IMR-90 (cell line): ENCODE results near the gene SLC2A14. TPM values are rescaled to one million over a fixed set of nuclear protein-coding genes. Genes with fewer than 3 reads are reported as not detected.

Experiments
- ATAC-seq: fragments of 200-7000 bp; cut with Tn5 transposase; 2 replicates; pipeline ENCODE4 v1.9.1; 2020; ENCODE audit warnings: low read depth, mild to moderate bottlenecking, moderate library complexity
- BruUV-seq: library from RNA; stranded (reverse); fragments of 400-500 nt; replicated peaks from 2 replicates; lab custom pipeline; 2021; lab: Mats Ljungman, UMichigan
- CTCF ChIA-PET: fragments of 300-600 bp; formaldehyde crosslinking; extraction: SDS; loops from one replicate; lab custom pipeline; 2021; ENCODE audit warnings: antibody characterized with exemption; lab: Yijun Ruan, JAX
- POLR2A ChIA-PET: fragments of 300-600 bp; sonication (Branson Sonifier 250); formaldehyde crosslinking; loops from one replicate; lab custom pipeline; 2022; ENCODE audit warnings: antibody characterized with exemption; ENCODE audit not compliant: unreplicated experiment; lab: Charles Lee
- DNase-seq: peaks from one replicate; pipeline ENCODE4 v3.0.0; 2013
- H2AFZ ChIP-seq: replicated peaks from 2 replicates; pipeline ENCODE3; 2013; ENCODE audit warnings: low read length, mild to moderate bottlenecking; ENCODE audit not compliant: poor library complexity
- H2AK5ac ChIP-seq: 2 replicates; pipeline ENCODE4 v1.6.1; 2013; ENCODE audit warnings: low read depth, low read length, inconsistent platforms
- H2AK9ac ChIP-seq: replicated peaks from 2 replicates; pipeline ENCODE3; 2013; ENCODE audit warnings: mild to moderate bottlenecking, low read depth, low read length, moderate library complexity; ENCODE audit not compliant: poor library complexity
- H2BK120ac ChIP-seq: 2 replicates; pipeline ENCODE4 v1.6.1; 2013; ENCODE audit warnings: low read depth, low read length, inconsistent platforms
- H2BK15ac ChIP-seq: 3 replicates; pipeline ENCODE4 v1.6.1; 2013; ENCODE audit warnings: low read depth, low read length, inconsistent platforms
- H2BK20ac ChIP-seq: 2 replicates; pipeline ENCODE4 v1.6.1; 2013; ENCODE audit warnings: low read depth, mild to moderate bottlenecking, inconsistent platforms, low read length, moderate library complexity
- H2BK5ac ChIP-seq: 2 replicates; pipeline ENCODE4 v1.6.1; 2013; ENCODE audit warnings: mild to moderate bottlenecking, low read depth, low read length, inconsistent platforms; ENCODE audit not compliant: poor library complexity, severe bottlenecking
- H3K14ac ChIP-seq: replicated peaks from 2 replicates; pipeline ENCODE4 v1.6.1; 2013; ENCODE audit warnings: low read depth, low read length, inconsistent platforms
- H3K18ac ChIP-seq: 2 replicates; pipeline ENCODE4 v1.6.1; 2013; ENCODE audit warnings: low read depth, low read length, control low read depth
- H3K23ac ChIP-seq: 2 replicates; pipeline ENCODE4 v1.6.1; 2013; ENCODE audit warnings: low read depth, low read length, inconsistent platforms
- H3K27ac ChIP-seq: 2 replicates; pipeline ENCODE4 v1.5.1; 2013; ENCODE audit warnings: mild to moderate bottlenecking, control low read depth, low read length; ENCODE audit not compliant: insufficient read depth
- H3K27me3 ChIP-seq: 2 replicates; pipeline ENCODE4 v1.6.1; 2013; ENCODE audit warnings: low read length; ENCODE audit not compliant: control insufficient read depth, insufficient read depth
- H3K36me3 ChIP-seq: 2 replicates; pipeline ENCODE4 v1.6.1; 2013; ENCODE audit warnings: low read length, mixed read lengths; ENCODE audit not compliant: control insufficient read depth, insufficient read depth
- H3K4ac ChIP-seq: 2 replicates; pipeline ENCODE4 v1.6.1; 2013; ENCODE audit warnings: low read depth, low read length, inconsistent platforms
- H3K4me1 ChIP-seq: 2 replicates; pipeline ENCODE4 v1.6.1; 2013; ENCODE audit warnings: low read length, mixed read lengths; ENCODE audit not compliant: control insufficient read depth, insufficient read depth
- H3K4me2 ChIP-seq: 2 replicates; pipeline ENCODE4 v1.6.1; 2013; ENCODE audit warnings: low read depth, mild to moderate bottlenecking, control low read depth, low read length, moderate library complexity
- H3K4me3 ChIP-seq: 2 replicates; pipeline ENCODE4 v1.5.1; 2013; ENCODE audit warnings: low read depth, mild to moderate bottlenecking, control low read depth, low read length, moderate library complexity; ENCODE audit not compliant: insufficient read depth
- H3K56ac ChIP-seq: 2 replicates; pipeline ENCODE4 v1.6.1; 2013; ENCODE audit warnings: low read length, inconsistent platforms; ENCODE audit not compliant: insufficient read depth; ENCODE audit errors: extremely low read depth
- H3K79me1 ChIP-seq, 2 experiments: 2 replicates each; pipeline ENCODE4 v1.6.1; 2013; ENCODE audit warnings: low read length in 2 of 2, inconsistent platforms in 1 of 2, low read depth in 1 of 2
- H3K9ac ChIP-seq: 2 replicates; pipeline ENCODE4 v1.6.1; 2013; ENCODE audit warnings: low read depth, low read length, control low read depth
- H3K9me1 ChIP-seq: 2 replicates; pipeline ENCODE4 v1.6.1; 2013; ENCODE audit warnings: low read length, inconsistent platforms; ENCODE audit not compliant: insufficient read depth
- H3K9me3 ChIP-seq: 2 replicates; pipeline ENCODE4 v1.6.1; 2013; ENCODE audit warnings: low read length; ENCODE audit not compliant: control insufficient read depth, insufficient read depth
- H4K20me1 ChIP-seq: 2 replicates; pipeline ENCODE4 v1.6.1; 2013; ENCODE audit warnings: low read length, inconsistent platforms; ENCODE audit not compliant: insufficient read depth
- H4K5ac ChIP-seq: 2 replicates; pipeline ENCODE4 v1.6.1; 2013; ENCODE audit warnings: mild to moderate bottlenecking, low read depth, low read length, control low read depth
- H4K8ac ChIP-seq, 2 experiments: 2 replicates each; pipeline ENCODE4 v1.6.1; 2013; ENCODE audit warnings: low read depth in 2 of 2, low read length in 2 of 2, control low read depth in 1 of 2, inconsistent platforms in 1 of 2
- H4K91ac ChIP-seq: 2 replicates; pipeline ENCODE4 v1.6.1; 2013; ENCODE audit warnings: low read depth, low read length, inconsistent platforms; ENCODE audit not compliant: insufficient read depth
- BHLHE40 ChIP-seq: fragments of 150-350 bp; IDR thresholded peaks from 2 replicates; pipeline ENCODE4 v1.6.1; 2016; ENCODE audit warnings: mild to moderate bottlenecking, low read depth, low read length
- WGBS, 2 experiments: methylation state at CpG; one replicate each; pipeline versions ENCODE4 v1.1.5 to v1.1.7; 2013; ENCODE audit warnings: missing lambda C conversion rate in 2 of 2; ENCODE audit not compliant: insufficient read length in 1 of 2; ENCODE audit errors: extremely low coverage in 2 of 2; 5-methylcytosine and 5-hydroxymethylcytosine counted together
- dilution Hi-C: fragments of 300-500 bp; cut with HindIII; formaldehyde crosslinking; loops from one replicate; pipeline ENCODE4 v1.14.3; 2018; ENCODE audit warnings: low sequenced_read_pairs; ENCODE audit not compliant: unreplicated experiment
- in situ Hi-C: fragments of 300-500 bp; cut with MboI; formaldehyde crosslinking; loops from 3 replicates; pipeline ENCODE4 v1.14.3; 2019; ENCODE audit warnings: low sequenced_read_pairs, inconsistent platforms, mixed read lengths
- intact Hi-C: fragments of 100-400 bp; cut with micrococcal nuclease; formaldehyde crosslinking; loops from 2 replicates; pipeline ENCODE4 v1.10.0; 2022
- polyA plus RNA-seq, 3 experiments: library from polyadenylated mRNA; depleted of rRNA; stranded (reverse); fragments of >200 nt; gene quantifications; 2 replicates each; pipeline ENCODE4 v1.2.3, GENCODE V29; 2012; ENCODE audit warnings: low replicate concordance in 1 of 3
- total RNA-seq: library from RNA; depleted of rRNA; stranded (reverse); fragments of >200 nt; gene quantifications from 2 replicates; pipeline ENCODE4 v1.2.3, GENCODE V29; 2012

SLC2A14 gene
- total and polyA plus RNA-seq, 2 of the 4 experiments (the other 2 are of a cell fraction) = 0.05 TPM; not detected in 1

DNA sequence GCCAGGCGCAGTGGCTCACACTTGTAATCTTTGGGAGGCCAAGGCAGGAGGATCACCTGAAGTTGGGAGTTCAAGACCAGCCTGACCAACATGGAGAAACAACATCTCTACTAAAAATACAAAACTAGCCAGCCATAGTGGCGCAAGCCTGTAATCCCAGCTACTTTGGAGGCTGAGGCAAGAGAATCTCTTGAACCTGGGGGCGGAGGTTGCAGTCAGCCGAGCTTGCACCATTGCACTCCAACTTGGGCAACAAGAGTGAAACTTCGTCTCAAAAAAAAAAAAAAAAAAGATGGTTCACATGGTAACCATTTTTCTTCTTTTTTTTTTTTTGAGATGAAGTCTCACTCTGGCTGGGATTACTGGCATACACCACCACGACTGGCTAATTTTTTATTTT is 35.3 kb downstream of the SLC2A14 start:
- in situ Hi-C loops (no loop called here), intact Hi-C loops (no loop called here), dilution Hi-C loops (no loop called here)
- CTCF ChIA-PET = no interaction called here
- Histone ChIP-seq H3K23ac (no peak overlapping the region), H3K79me1 (no peaks in the 10 kb centered on the region), H4K91ac (no peak overlapping the region), H3K27me3 (no peaks in the 10 kb centered on the region), H3K9me3 (no peaks in the 10 kb centered on the region), H3K9ac (no peak overlapping the region), H2BK5ac (no peak overlapping the region), H2AK5ac (no peak overlapping the region), H3K18ac (no peak overlapping the region), H3K14ac (no peak overlapping the region), H2BK15ac (no peak overlapping the region), H3K4ac (no peak overlapping the region), H2BK20ac (no peak overlapping the region), H4K8ac (no peak overlapping the region), H2BK120ac (no peak overlapping the region), H3K4me2 (no peak overlapping the region), H3K27ac (no peak overlapping the region), H3K56ac (no peak overlapping the region), H4K5ac (no peak overlapping the region), H3K36me3 (no peaks in the 10 kb centered on the region), H3K9me1 (no peaks in the 10 kb centered on the region), H2AFZ (no peak overlapping the region), H2AK9ac (no peak overlapping the region), H4K20me1 (no peaks in the 10 kb centered on the region), H3K4me3 (no peak overlapping the region), H3K4me1 (no peaks in the 10 kb centered on the region)
- no peak for DNase-seq
- no CpG with 5 or more reads among the region's 6 CpGs for WGBS, 2 experiments
- no TSS peak for BruUV-seq
- ATAC-seq = no peak
- no peak for TF ChIP-seq BHLHE40
- POLR2A ChIA-PET = no interaction called here
